Measurements from ENCODE around the gene CSN1S1. TPM values are rescaled to one million over a fixed set of nuclear protein-coding genes. Genes with fewer than 3 reads are reported as not detected.

The CSN1S1 gene
- total and polyA plus RNA-seq, 3 experiments from 2014 or later = not detected

- ChIA-PET CTCF (no interaction called here), POLR2A (no interaction called here)
- H3K4me1 ChIP-seq (ENCODE audit: insufficient read depth, low read length) = no peaks in the 10 kb centered on the region
- Mint-ChIP-seq H3K9me3 (peaks cover 0 to 2% (median 0%) of the 10 kb centered on the region in 5 donors), H3K4me1 (no peaks in the 10 kb centered on the region), H3K4me3 (no peak within 1 kb of the TSS), H3K27ac (no peak within 1 kb of the TSS), H3K36me3 (no peaks in the 10 kb centered on the region), H3K27me3 (no peaks in the 10 kb centered on the region)
- DNase-seq = no peak
- H3K36me3 ChIP-seq (ENCODE audit: insufficient read depth, low read length) = no peaks in the 10 kb centered on the region
- H3K27me3 ChIP-seq (ENCODE audit: insufficient read depth, low read length, poor library complexity, severe bottlenecking) = no peaks in the 10 kb centered on the region
- H3K9me3 ChIP-seq (ENCODE audit: low read length) = no peaks in the 10 kb centered on the region
- no peak within 1 kb of the TSS for H3K27ac ChIP-seq (ENCODE audit: low read depth, low read length)
- no peak within 1 kb of the TSS for H3K4me3 ChIP-seq (ENCODE audit: low read length)
These were observed 34.8 kb downstream of the CSN1S1 start, which contains the start of gene CSN2 for GRCh38 chr4:69965628-69966027. Gene CSN2, minus strand, starts transcription at chr4:69965728. Its CDS starts 4,733 bp downstream, at chr4:69960995.

GRCh38 chr4:69970071-69970470, 39.2 kb downstream of the CSN1S1 start:
- CTCF ChIA-PET = no interaction called here
- H3K27ac ChIP-seq (ENCODE audit: low read depth, low read length) = no peak overlapping the region

DNA sequence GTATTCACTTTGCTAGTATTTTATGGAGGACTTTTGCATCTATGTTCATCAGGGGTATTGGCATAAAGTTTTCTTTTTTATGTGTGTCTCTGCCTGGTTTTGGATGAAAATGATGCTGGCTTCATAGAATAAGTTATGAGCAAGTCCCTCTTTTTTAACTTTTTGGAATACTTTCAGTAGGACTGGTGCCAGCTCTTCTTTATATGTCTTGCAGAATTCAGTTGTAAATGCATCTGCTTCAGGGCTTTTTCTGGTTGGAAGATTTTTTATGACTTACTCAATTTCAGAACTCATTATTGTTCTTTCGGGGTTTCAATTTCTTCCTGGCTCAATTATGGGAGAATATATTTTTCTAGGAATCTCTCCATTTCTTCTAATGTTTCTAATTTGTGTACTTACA, 43.8 kb downstream of the CSN1S1 start:
- H3K4me3 Mint-ChIP-seq = no peak overlapping the region
- no peaks in the 10 kb centered on the region for H3K9me3 ChIP-seq (ENCODE audit: low read length)
- no peak overlapping the region for H3K4me3 ChIP-seq (ENCODE audit: low read length)
- DNase-seq = no peak
- H3K27me3 ChIP-seq (ENCODE audit: insufficient read depth, low read length, poor library complexity, severe bottlenecking) = no peaks in the 10 kb centered on the region
- ChIA-PET CTCF (no interaction called here), POLR2A (no interaction called here)
- H3K27ac Mint-ChIP-seq = no peak overlapping the region
- no peaks in the 10 kb centered on the region for H3K36me3 Mint-ChIP-seq
- no peaks in the 10 kb centered on the region for H3K4me1 Mint-ChIP-seq
- no peaks in the 10 kb centered on the region for H3K36me3 ChIP-seq (ENCODE audit: insufficient read depth, low read length)
- no peak overlapping the region for H3K27ac ChIP-seq (ENCODE audit: low read depth, low read length)
- peaks cover 0 to 1% of the 10 kb centered on the region in 2 donors for H3K27me3 Mint-ChIP-seq
- H3K9me3 Mint-ChIP-seq = peaks cover 0 to 4% (median 0%) of the 10 kb centered on the region in 5 donors
- H3K4me1 ChIP-seq (ENCODE audit: insufficient read depth, low read length) = no peaks in the 10 kb centered on the region

More at GRCh38 chr4:69970071-69970470, 39.2 kb downstream of the CSN1S1 start:
- Mint-ChIP-seq H3K4me3 (no peak overlapping the region), H3K27me3 (peaks cover 0 to 1% of the 10 kb centered on the region in 2 donors), H3K36me3 (no peaks in the 10 kb centered on the region), H3K4me1 (no peaks in the 10 kb centered on the region), H3K27ac (no peak overlapping the region), H3K9me3 (peaks cover 0 to 5% (median 0%) of the 10 kb centered on the region in 5 donors)
- POLR2A ChIA-PET = no interaction called here
- no peak overlapping the region for H3K4me3 ChIP-seq (ENCODE audit: low read length)
- H3K4me1 ChIP-seq (ENCODE audit: insufficient read depth, low read length) = no peaks in the 10 kb centered on the region
- no peaks in the 10 kb centered on the region for H3K36me3 ChIP-seq (ENCODE audit: insufficient read depth, low read length)
- H3K27me3 ChIP-seq (ENCODE audit: insufficient read depth, low read length, poor library complexity, severe bottlenecking) = no peaks in the 10 kb centered on the region
- no peaks in the 10 kb centered on the region for H3K9me3 ChIP-seq (ENCODE audit: low read length)
- no peak for DNase-seq

GRCh38 chr4:69977582-69977981, 46.7 kb downstream of the CSN1S1 start:
- POLR2A ChIA-PET = no interaction called here
- Mint-ChIP-seq H3K4me3 (no peak overlapping the region), H3K27me3 (no peaks in the 10 kb centered on the region), H3K9me3 (peaks cover 0 to 4% (median 0%) of the 10 kb centered on the region in 5 donors), H3K4me1 (no peaks in the 10 kb centered on the region), H3K27ac (no peak overlapping the region), H3K36me3 (no peaks in the 10 kb centered on the region)
- CTCF ChIA-PET = no interaction called here
- Histone ChIP-seq H3K4me3 (ENCODE audit: low read length) (no peak overlapping the region), H3K36me3 (ENCODE audit: insufficient read depth, low read length) (no peaks in the 10 kb centered on the region), H3K4me1 (ENCODE audit: insufficient read depth, low read length) (no peaks in the 10 kb centered on the region), H3K9me3 (ENCODE audit: low read length) (no peaks in the 10 kb centered on the region), H3K27ac (ENCODE audit: low read depth, low read length) (no peak overlapping the region), H3K27me3 (ENCODE audit: insufficient read depth, low read length, poor library complexity, severe bottlenecking) (no peaks in the 10 kb centered on the region)
- DNase-seq = no peak

GRCh38 chr4:69984030-69984443, 53.2 kb downstream of the CSN1S1 start:
- no peaks in the 10 kb centered on the region for H3K36me3 Mint-ChIP-seq
- no peaks in the 10 kb centered on the region for H3K4me1 Mint-ChIP-seq
- Histone ChIP-seq H3K4me3 (ENCODE audit: low read length) (no peak overlapping the region), H3K36me3 (ENCODE audit: insufficient read depth, low read length) (no peaks in the 10 kb centered on the region), H3K27ac (ENCODE audit: low read depth, low read length) (no peak overlapping the region), H3K9me3 (ENCODE audit: low read length) (no peaks in the 10 kb centered on the region), H3K27me3 (ENCODE audit: insufficient read depth, low read length, poor library complexity, severe bottlenecking) (no peaks in the 10 kb centered on the region), H3K4me1 (ENCODE audit: insufficient read depth, low read length) (no peaks in the 10 kb centered on the region)
- H3K4me3 Mint-ChIP-seq = no peak overlapping the region
- no peaks in the 10 kb centered on the region for H3K27me3 Mint-ChIP-seq
- CTCF ChIA-PET = no interaction called here
- no peaks in the 10 kb centered on the region for H3K9me3 Mint-ChIP-seq
- H3K27ac Mint-ChIP-seq = no peak overlapping the region
- DNase-seq = no peak
- POLR2A ChIA-PET = no interaction called here

DNA sequence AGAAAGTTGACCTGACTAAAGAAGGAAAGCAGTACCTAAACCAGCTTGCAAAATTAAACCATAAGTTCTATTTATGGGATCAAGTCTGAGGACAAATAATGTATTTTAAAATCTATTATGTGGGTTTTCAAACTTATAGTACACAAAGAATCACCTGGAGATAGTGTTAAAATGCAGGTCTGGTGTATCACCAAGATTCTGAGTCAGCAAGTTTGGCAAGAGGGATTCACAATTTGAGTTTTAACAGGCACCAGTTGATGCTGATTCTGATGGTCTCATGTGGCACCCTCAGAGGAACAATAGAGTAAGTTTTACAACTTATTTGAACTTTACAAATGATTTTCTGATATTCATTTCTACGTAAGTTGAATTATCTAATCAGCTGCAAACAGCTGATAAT, 55.8 kb downstream of the CSN1S1 start:
- ChIA-PET CTCF (no interaction called here), POLR2A (no interaction called here)
- no peak overlapping the region for H3K4me3 Mint-ChIP-seq
- Histone ChIP-seq H3K36me3 (ENCODE audit: insufficient read depth, low read length) (no peaks in the 10 kb centered on the region), H3K4me1 (ENCODE audit: insufficient read depth, low read length) (no peaks in the 10 kb centered on the region), H3K9me3 (ENCODE audit: low read length) (no peaks in the 10 kb centered on the region), H3K27ac (ENCODE audit: low read depth, low read length) (no peak overlapping the region), H3K27me3 (ENCODE audit: insufficient read depth, low read length, poor library complexity, severe bottlenecking) (no peaks in the 10 kb centered on the region), H3K4me3 (ENCODE audit: low read length) (no peak overlapping the region)
- no peaks in the 10 kb centered on the region for H3K36me3 Mint-ChIP-seq
- no peak for DNase-seq
- H3K27ac Mint-ChIP-seq = no peak overlapping the region
- no peaks in the 10 kb centered on the region for H3K27me3 Mint-ChIP-seq
- no peaks in the 10 kb centered on the region for H3K9me3 Mint-ChIP-seq
- no peaks in the 10 kb centered on the region for H3K4me1 Mint-ChIP-seq

DNA sequence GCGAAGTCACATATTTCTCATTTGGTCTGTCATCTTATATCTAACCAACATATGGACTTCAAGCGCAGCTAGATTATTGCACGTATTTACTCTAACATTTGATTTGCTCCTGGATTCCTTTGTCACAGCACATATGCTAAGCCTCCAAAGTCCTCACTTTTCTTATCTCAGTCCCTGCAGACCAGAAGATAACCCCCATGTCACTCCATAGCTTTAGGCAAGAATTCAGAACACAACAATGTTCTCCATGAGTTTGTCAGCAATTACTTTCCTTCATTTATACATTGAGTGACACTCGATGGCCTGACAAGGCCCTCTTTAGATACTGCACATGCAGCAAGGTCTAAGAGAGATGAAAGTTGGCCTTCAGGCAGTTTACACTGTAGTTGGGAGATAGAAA, 60.1 kb downstream of the CSN1S1 start:
- POLR2A ChIA-PET = no interaction called here
- CTCF ChIA-PET = no interaction called here
- Mint-ChIP-seq H3K27me3 (no peaks in the 10 kb centered on the region), H3K27ac (no peak overlapping the region), H3K36me3 (no peaks in the 10 kb centered on the region), H3K4me1 (no peaks in the 10 kb centered on the region), H3K4me3 (no peak overlapping the region), H3K9me3 (no peaks in the 10 kb centered on the region)
- Histone ChIP-seq H3K27ac (ENCODE audit: low read depth, low read length) (no peak overlapping the region), H3K9me3 (ENCODE audit: low read length) (no peaks in the 10 kb centered on the region), H3K27me3 (ENCODE audit: insufficient read depth, low read length, poor library complexity, severe bottlenecking) (no peaks in the 10 kb centered on the region), H3K4me3 (ENCODE audit: low read length) (no peak overlapping the region), H3K4me1 (ENCODE audit: insufficient read depth, low read length) (no peaks in the 10 kb centered on the region), H3K36me3 (ENCODE audit: insufficient read depth, low read length) (no peaks in the 10 kb centered on the region)
- no peak for DNase-seq

GRCh38 chr4:69994782-69995181, 63.9 kb downstream of the CSN1S1 start:
- Histone ChIP-seq H3K4me1 (ENCODE audit: insufficient read depth, low read length) (no peaks in the 10 kb centered on the region), H3K9me3 (ENCODE audit: low read length) (no peaks in the 10 kb centered on the region), H3K36me3 (ENCODE audit: insufficient read depth, low read length) (no peaks in the 10 kb centered on the region), H3K27me3 (ENCODE audit: insufficient read depth, low read length, poor library complexity, severe bottlenecking) (no peaks in the 10 kb centered on the region), H3K27ac (ENCODE audit: low read depth, low read length) (no peak overlapping the region), H3K4me3 (ENCODE audit: low read length) (no peak overlapping the region)
- Mint-ChIP-seq H3K36me3 (no peaks in the 10 kb centered on the region), H3K27me3 (no peaks in the 10 kb centered on the region), H3K9me3 (no peaks in the 10 kb centered on the region), H3K27ac (no peak overlapping the region), H3K4me1 (no peaks in the 10 kb centered on the region), H3K4me3 (no peak overlapping the region)
- no peak for DNase-seq
- ChIA-PET CTCF (no interaction called here), POLR2A (no interaction called here)

DNA sequence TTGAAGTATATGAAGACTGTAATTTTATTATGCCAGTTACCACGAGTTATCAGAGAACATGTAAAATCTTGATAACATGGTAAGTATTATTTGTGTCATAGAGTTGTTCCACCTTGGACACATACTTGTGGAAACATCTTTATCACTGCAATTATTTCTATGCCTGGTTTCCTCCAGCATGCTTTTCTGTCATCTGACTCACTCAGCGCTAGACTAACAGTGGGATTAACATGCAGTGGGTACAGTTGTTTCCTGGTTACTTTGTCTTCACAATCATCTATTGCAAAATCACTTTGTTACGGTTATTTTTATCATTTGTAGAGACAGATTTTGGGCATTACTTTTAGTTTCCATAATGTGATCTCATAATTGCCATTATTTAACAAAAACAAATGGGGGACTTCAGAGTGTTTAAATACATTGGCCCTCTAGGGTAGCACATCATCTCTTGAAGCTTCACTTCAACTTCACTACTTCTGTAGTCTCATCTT, 64.7 kb downstream of the CSN1S1 start, which contains the start of gene STATH:
Gene STATH (plus strand): TSS at position 441 of the 491 bp plus-strand sequence. CDS start 2,472 bp downstream, outside the sequence.
- ChIA-PET CTCF (no interaction called here), POLR2A (no interaction called here)
- no peaks in the 10 kb centered on the region for H3K9me3 Mint-ChIP-seq
- no peak within 1 kb of the TSS for H3K27ac Mint-ChIP-seq
- H3K36me3 Mint-ChIP-seq = no peaks in the 10 kb centered on the region
- no peaks in the 10 kb centered on the region for H3K27me3 Mint-ChIP-seq
- Histone ChIP-seq H3K4me3 (ENCODE audit: low read length) (no peak within 1 kb of the TSS), H3K4me1 (ENCODE audit: insufficient read depth, low read length) (no peaks in the 10 kb centered on the region), H3K27me3 (ENCODE audit: insufficient read depth, low read length, poor library complexity, severe bottlenecking) (no peaks in the 10 kb centered on the region), H3K9me3 (ENCODE audit: low read length) (no peaks in the 10 kb centered on the region), H3K36me3 (ENCODE audit: insufficient read depth, low read length) (no peaks in the 10 kb centered on the region), H3K27ac (ENCODE audit: low read depth, low read length) (no peak within 1 kb of the TSS)
- DNase-seq = no peak
- H3K4me1 Mint-ChIP-seq = no peaks in the 10 kb centered on the region
- H3K4me3 Mint-ChIP-seq = no peak within 1 kb of the TSS
